K562 (cell line): ENCODE measurements around the gene ALKBH3. TPM values are rescaled to one million over a fixed set of nuclear protein-coding genes. Genes with fewer than 3 reads are reported as not detected.

Source experiments
- ASH1L ChIP-seq: fragments of 450-650 bp; IDR thresholded peaks from 2 replicates; pipeline ENCODE4 v1.6.1; 2018; ENCODE audit warnings: borderline replicate concordance, mild to moderate bottlenecking, low read depth; ENCODE audit not compliant: partially characterized antibody
- CBFA2T3 ChIP-seq: fragments of 450-650 bp; IDR thresholded peaks from 2 replicates; pipeline ENCODE4 v1.6.1; 2017
- CC2D1A ChIP-seq: fragments of 450-650 bp; IDR thresholded peaks from 2 replicates; pipeline ENCODE4 v1.6.1; 2017; ENCODE audit warnings: mild to moderate bottlenecking
- CEBPG ChIP-seq, 3 experiments: fragments of 200-800 bp in 1 of 3; sonication (Bioruptor generic) in 1 of 3; sonication (generic) in 1 of 3; formaldehyde crosslinking in 1 of 3; IDR thresholded peaks in 2 of 3; conservative IDR thresholded peaks in 1 of 3; 2 replicates each; pipeline versions ENCODE4 v1.6.1 to v1.8.0; 2016 to 2022; ENCODE audit warnings: missing compliant biosample characterization in 2 of 3, missing genetic modification characterization in 2 of 3, mild to moderate bottlenecking in 1 of 3, missing genetic modification reagents in 1 of 3
- EWSR1 ChIP-seq: fragments of 450-650 bp; IDR thresholded peaks from 2 replicates; pipeline ENCODE4 v1.6.1; 2018; ENCODE audit warnings: borderline replicate concordance, mild to moderate bottlenecking, low read depth, moderate library complexity; ENCODE audit not compliant: partially characterized antibody
- POLR2B ChIP-seq: fragments of 450-650 bp; IDR thresholded peaks from 2 replicates; pipeline ENCODE4 v1.6.1; 2018; ENCODE audit warnings: low read depth; ENCODE audit not compliant: partially characterized antibody
- SMAD4 ChIP-seq: fragments of 250-450 bp; sonication (Bioruptor Pico); conservative IDR thresholded peaks from 2 replicates; pipeline ENCODE4 v1.8.0; 2021; ENCODE audit warnings: inconsistent platforms, mild to moderate bottlenecking, moderate library complexity
- SMARCB1 ChIP-seq: IDR thresholded peaks from 2 replicates; pipeline ENCODE4 v1.6.1; 2011; ENCODE audit warnings: improper control_type of control experiment, low read depth; ENCODE audit not compliant: insufficient read length
- TAF9B ChIP-seq: fragments of 450-650 bp; IDR thresholded peaks from 2 replicates; pipeline ENCODE4 v1.6.1; 2018; ENCODE audit warnings: mild to moderate bottlenecking; ENCODE audit not compliant: partially characterized antibody
- TFAP4 ChIP-seq: sonication (generic); formaldehyde crosslinking; IDR thresholded peaks from 2 replicates; pipeline ENCODE4 v1.8.0; 2022; ENCODE audit warnings: missing genetic modification reagents, mild to moderate bottlenecking, moderate library complexity, borderline replicate concordance
- ZNF232 ChIP-seq: sonication (generic); formaldehyde crosslinking; IDR thresholded peaks from 2 replicates; pipeline ENCODE4 v1.8.0; 2022; ENCODE audit warnings: mild to moderate bottlenecking, missing genetic modification reagents
- ZNF644 ChIP-seq: fragments of 200-800 bp; sonication (Bioruptor generic); IDR thresholded peaks from 2 replicates; pipeline ENCODE4 v1.6.1; 2016; ENCODE audit warnings: low read depth, missing genetic modification characterization, missing compliant biosample characterization
- ZNF77 ChIP-seq: fragments of 250-450 bp; sonication (Bioruptor Pico); IDR thresholded peaks from 2 replicates; pipeline ENCODE4 v1.5.0; 2020
- polyA plus RNA-seq, 8 experiments: library from polyadenylated mRNA; depleted of rRNA in 4 of 8; stranded (reverse) in 5 of 8; unstranded in 3 of 8; fragments of >200 nt; fragmentation: Nextera tagmentation in 2 of 8; fragmentation: Illumina TruSeq in 1 of 8; extraction: Ambion mirVana in 2 of 8; extraction: Trizol in 1 of 8; gene quantifications; 2 replicates each; pipeline versions ENCODE4 v1.2.1 to v1.2.3, GENCODE V29; 2011 to 2014; ENCODE audit warnings: inconsistent platforms in 1 of 8, missing spikeins in 1 of 8
- total RNA-seq, 7 experiments: library from RNA; depleted of rRNA in 6 of 7; stranded (reverse); fragments of >200 nt in 6 of 7; fragmentation: Illumina TruSeq in 2 of 7; extraction: Trizol in 2 of 7; gene quantifications; 2 replicates each; pipeline versions ENCODE4 v1.2.1 to v1.2.3, GENCODE V29; 2011 to 2021; ENCODE audit warnings: low replicate concordance in 1 of 7
- TF ChIP-seq, protein P1 (sequence below): sonication (generic); formaldehyde crosslinking; IDR thresholded peaks from 2 replicates; pipeline ENCODE4 v1.8.0; 2023; ENCODE audit warnings: missing genetic modification reagents, mild to moderate bottlenecking, borderline replicate concordance
- TF ChIP-seq, protein P2 (sequence below): IDR thresholded peaks from 2 replicates; pipeline ENCODE4 v1.6.1; 2016; ENCODE audit warnings: missing genetic modification characterization, missing compliant biosample characterization

ALKBH3 gene
- total and polyA plus RNA-seq, 9 of the 15 experiments (the other 6 are each of a cell fraction or from before 2014, with no cell fraction given): 16.0 to 49.9 (median 36.5) TPM

DNA sequence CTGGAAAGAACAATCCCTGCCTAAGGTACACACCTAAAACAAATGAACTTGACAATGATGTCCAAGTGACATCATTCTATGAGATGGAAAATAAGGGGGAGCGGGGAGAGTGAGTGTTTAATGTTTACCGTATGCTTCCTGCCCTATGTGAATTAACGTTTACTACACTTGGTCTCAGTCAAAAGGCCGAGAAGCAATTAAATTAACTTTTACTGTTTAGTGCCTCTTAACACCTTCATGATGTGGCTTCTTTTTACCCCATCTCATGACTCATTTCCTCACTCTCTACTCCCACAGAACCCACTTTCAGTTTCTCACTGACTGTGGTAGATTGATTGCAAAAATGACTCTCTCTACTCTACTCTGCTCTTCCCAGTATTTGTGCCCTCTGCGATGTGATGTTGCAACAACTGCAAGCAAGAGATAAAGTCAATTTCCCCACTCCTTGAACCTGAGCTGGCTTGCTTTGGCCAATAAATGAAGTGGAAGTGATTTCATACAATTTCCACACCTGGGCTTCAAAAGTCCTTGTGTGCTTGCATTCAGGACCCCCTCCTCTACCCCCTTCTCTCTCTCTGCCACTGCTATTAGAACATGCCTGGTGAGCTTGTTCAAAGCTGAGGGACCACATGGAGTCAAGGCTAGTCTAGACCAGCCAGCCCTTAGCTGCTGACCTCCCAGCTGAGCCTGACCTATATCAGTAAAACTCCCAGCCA lies 11.6 kb upstream of the ALKBH3 start (continued):
- TF ChIP-seq, protein P1, sequence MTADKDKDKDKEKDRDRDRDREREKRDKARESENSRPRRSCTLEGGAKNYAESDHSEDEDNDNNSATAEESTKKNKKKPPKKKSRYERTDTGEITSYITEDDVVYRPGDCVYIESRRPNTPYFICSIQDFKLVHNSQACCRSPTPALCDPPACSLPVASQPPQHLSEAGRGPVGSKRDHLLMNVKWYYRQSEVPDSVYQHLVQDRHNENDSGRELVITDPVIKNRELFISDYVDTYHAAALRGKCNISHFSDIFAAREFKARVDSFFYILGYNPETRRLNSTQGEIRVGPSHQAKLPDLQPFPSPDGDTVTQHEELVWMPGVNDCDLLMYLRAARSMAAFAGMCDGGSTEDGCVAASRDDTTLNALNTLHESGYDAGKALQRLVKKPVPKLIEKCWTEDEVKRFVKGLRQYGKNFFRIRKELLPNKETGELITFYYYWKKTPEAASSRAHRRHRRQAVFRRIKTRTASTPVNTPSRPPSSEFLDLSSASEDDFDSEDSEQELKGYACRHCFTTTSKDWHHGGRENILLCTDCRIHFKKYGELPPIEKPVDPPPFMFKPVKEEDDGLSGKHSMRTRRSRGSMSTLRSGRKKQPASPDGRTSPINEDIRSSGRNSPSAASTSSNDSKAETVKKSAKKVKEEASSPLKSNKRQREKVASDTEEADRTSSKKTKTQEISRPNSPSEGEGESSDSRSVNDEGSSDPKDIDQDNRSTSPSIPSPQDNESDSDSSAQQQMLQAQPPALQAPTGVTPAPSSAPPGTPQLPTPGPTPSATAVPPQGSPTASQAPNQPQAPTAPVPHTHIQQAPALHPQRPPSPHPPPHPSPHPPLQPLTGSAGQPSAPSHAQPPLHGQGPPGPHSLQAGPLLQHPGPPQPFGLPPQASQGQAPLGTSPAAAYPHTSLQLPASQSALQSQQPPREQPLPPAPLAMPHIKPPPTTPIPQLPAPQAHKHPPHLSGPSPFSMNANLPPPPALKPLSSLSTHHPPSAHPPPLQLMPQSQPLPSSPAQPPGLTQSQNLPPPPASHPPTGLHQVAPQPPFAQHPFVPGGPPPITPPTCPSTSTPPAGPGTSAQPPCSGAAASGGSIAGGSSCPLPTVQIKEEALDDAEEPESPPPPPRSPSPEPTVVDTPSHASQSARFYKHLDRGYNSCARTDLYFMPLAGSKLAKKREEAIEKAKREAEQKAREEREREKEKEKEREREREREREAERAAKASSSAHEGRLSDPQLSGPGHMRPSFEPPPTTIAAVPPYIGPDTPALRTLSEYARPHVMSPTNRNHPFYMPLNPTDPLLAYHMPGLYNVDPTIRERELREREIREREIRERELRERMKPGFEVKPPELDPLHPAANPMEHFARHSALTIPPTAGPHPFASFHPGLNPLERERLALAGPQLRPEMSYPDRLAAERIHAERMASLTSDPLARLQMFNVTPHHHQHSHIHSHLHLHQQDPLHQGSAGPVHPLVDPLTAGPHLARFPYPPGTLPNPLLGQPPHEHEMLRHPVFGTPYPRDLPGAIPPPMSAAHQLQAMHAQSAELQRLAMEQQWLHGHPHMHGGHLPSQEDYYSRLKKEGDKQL: no peak
- peak; percentile 97 for TF ChIP-seq CBFA2T3
- peak; percentile 94 for TF ChIP-seq CEBPG (CRISPR knock-in tag; IDR thresholded peaks at IDR 0.05)
- peak; percentile 98 to 99 for TF ChIP-seq CEBPG (tag; conservative IDR thresholded peaks at IDR 0.05 in 1 of 2, IDR thresholded peaks at IDR 0.05 in 1 of 2)
- peak; percentile 90 for TF ChIP-seq ZNF232 (CRISPR knock-in tag)
- TF ChIP-seq TAF9B: peak; percentile 19
- 0 out of 2 replicates have a peak, but pooled peaks have one; percentile 31 for TF ChIP-seq ZNF644 (tag)
- TF ChIP-seq POLR2B: no peak
- TF ChIP-seq, protein P2, sequence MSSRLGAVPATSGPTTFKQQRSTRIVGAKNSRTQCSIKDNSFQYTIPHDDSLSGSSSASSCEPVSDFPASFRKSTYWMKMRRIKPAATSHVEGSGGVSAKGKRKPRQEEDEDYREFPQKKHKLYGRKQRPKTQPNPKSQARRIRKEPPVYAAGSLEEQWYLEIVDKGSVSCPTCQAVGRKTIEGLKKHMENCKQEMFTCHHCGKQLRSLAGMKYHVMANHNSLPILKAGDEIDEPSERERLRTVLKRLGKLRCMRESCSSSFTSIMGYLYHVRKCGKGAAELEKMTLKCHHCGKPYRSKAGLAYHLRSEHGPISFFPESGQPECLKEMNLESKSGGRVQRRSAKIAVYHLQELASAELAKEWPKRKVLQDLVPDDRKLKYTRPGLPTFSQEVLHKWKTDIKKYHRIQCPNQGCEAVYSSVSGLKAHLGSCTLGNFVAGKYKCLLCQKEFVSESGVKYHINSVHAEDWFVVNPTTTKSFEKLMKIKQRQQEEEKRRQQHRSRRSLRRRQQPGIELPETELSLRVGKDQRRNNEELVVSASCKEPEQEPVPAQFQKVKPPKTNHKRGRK: no peak
- TF ChIP-seq ZNF77: no peak
- TF ChIP-seq EWSR1: no peak
- TF ChIP-seq ASH1L: no peak
- peak; percentile 45; the same call in 1 of the 2 replicates for TF ChIP-seq CC2D1A
- peak; percentile 77 for TF ChIP-seq SMAD4
- no peak for TF ChIP-seq TFAP4 (CRISPR knock-in tag)
- no peak for TF ChIP-seq SMARCB1
